ENCODE data around the gene CD6.

The CD6 gene

DNA sequence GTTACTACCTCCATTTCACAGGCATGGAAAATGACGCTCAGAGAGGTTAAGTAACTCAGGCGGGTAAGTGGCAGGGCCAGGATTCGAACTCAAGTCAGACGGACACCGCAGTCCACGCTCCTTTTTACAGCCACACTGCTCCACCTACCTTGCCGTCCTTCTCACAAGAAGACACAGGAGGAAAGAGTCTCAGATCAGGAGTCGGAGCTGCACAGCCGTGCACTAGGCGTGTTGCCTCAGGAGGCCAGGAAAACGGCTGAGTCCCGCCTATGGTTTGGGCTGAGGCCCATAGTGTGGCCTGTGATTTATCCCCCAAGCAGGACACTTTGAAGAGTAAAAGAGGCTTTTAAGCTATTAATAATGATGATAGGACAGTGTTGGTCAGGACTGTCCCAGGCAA, 86.1 kb downstream of the CD6 start:
- no peaks in the 10 kb centered on the region for H3K36me3 ChIP-seq (replicated peaks in 1 of 2; ENCODE audit: control insufficient read depth in 2 of 2, insufficient read depth in 2 of 2, low read length in 2 of 2)
- no peak overlapping the region for H2BK15ac ChIP-seq (ENCODE audit: low read length)
- DNase-seq (ENCODE audit: low spot score): no peak
- H3K27ac ChIP-seq (replicated peaks; ENCODE audit: low read length): no peak overlapping the region
- no peak overlapping the region for H3K4me2 ChIP-seq (ENCODE audit: insufficient read depth, low read length, poor library complexity, severe bottlenecking)
- peaks cover 0 to 9% of the 10 kb centered on the region in 2 donors for H3K4me1 ChIP-seq (ENCODE audit: control insufficient read depth in 2 of 2, insufficient read depth in 1 of 2, low read depth in 1 of 2, low read length in 2 of 2)
- no peak overlapping the region for H2BK5ac ChIP-seq (ENCODE audit: low read length)
- no peaks in the 10 kb centered on the region for H3K79me1 ChIP-seq (ENCODE audit: low read depth, low read length)
- no peak overlapping the region for H2BK12ac ChIP-seq (ENCODE audit: low read length)
- no peak overlapping the region for H2AFZ ChIP-seq (ENCODE audit: low read length)
- no peak overlapping the region for H2AK5ac ChIP-seq (ENCODE audit: low read depth, low read length)
- no peak overlapping the region for H2BK120ac ChIP-seq (ENCODE audit: low read depth, low read length)
- no peak overlapping the region for H3K14ac ChIP-seq (ENCODE audit: low read length)
- WGBS, 2 donors (ENCODE audit: extremely low coverage in 2 of 2, insufficient read length in 2 of 2, insufficient replicate concordance in 1 of 2): no CpG with 5 or more reads among the region's 12 CpGs
- H4K91ac ChIP-seq (ENCODE audit: low read depth, low read length, poor library complexity): no peak overlapping the region
- peak overlapping the region; percentile 25 for H3K18ac ChIP-seq (ENCODE audit: low read length)
- H3K4ac ChIP-seq (ENCODE audit: low read length): no peak overlapping the region
- H3K23ac ChIP-seq (ENCODE audit: low read depth, low read length, poor library complexity): no peak overlapping the region
- no peak overlapping the region for H3K4me3 ChIP-seq (ENCODE audit: low read length in 2 of 2)
- peaks cover 0 to 8% (median 1%) of the 10 kb centered on the region in 3 experiments for H3K27me3 ChIP-seq (ENCODE audit: control insufficient read depth in 3 of 3, insufficient read depth in 3 of 3, low read depth in 1 of 3, low read length in 3 of 3)
- H4K8ac ChIP-seq (ENCODE audit: low read depth, low read length): no peak overlapping the region
- H3K9me3 ChIP-seq (replicated peaks in 1 of 2; ENCODE audit: control insufficient read depth in 2 of 2, insufficient read depth in 1 of 2, low read depth in 1 of 2, low read length in 2 of 2): no peaks in the 10 kb centered on the region
- no peak overlapping the region for H3K9ac ChIP-seq (ENCODE audit: low read depth, low read length, poor library complexity)

DNA sequence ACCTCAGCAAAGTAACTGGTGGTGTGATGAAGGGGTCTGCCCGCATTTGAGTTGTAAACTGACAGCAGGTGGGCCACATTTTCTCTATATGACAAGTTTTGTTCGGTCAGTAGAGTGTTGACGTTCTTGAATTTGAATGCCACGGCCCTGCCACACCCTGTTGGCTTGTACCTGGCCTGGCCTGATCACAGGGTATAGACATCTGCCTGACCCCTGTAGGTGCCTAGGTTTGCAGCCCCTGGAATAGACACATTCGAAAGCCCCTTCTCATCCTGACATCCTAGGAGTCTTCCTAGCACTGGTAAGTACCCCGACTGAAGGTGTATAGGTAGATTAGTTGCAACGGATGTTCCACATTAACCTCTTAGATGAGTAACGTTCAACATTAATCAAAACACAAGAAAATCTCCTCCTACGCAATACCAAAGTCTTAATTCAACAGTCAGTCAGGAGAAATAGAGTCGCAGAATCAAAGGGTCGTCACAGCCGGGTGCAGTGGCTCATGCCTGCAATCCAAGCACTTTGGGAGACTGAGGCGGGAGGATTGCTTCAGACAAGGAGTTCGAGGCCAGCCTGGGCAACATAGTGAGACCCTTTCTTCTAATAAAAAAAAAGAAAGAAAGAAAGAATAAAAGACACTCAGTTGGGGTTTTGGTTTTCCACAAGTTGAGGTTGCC, 87.2 kb downstream of the CD6 start:
- no peak overlapping the region for H3K27ac ChIP-seq (replicated peaks; ENCODE audit: low read length)
- H3K4me2 ChIP-seq (ENCODE audit: insufficient read depth, low read length, poor library complexity, severe bottlenecking): no peak overlapping the region
- no peak overlapping the region for H2BK5ac ChIP-seq (ENCODE audit: low read length)
- no peak overlapping the region for H3K4me3 ChIP-seq (ENCODE audit: low read length in 2 of 2)
- H3K79me1 ChIP-seq (ENCODE audit: low read depth, low read length): no peaks in the 10 kb centered on the region
- WGBS, 2 donors (ENCODE audit: extremely low coverage in 2 of 2, insufficient read length in 2 of 2, insufficient replicate concordance in 1 of 2): no CpG with 5 or more reads among the region's 14 CpGs
- H3K4me1 ChIP-seq (ENCODE audit: control insufficient read depth in 2 of 2, insufficient read depth in 1 of 2, low read depth in 1 of 2, low read length in 2 of 2): peaks cover 0 to 9% of the 10 kb centered on the region in 2 donors
- H2BK120ac ChIP-seq (ENCODE audit: low read depth, low read length): no peak overlapping the region
- no peaks in the 10 kb centered on the region for H3K36me3 ChIP-seq (replicated peaks in 1 of 2; ENCODE audit: control insufficient read depth in 2 of 2, insufficient read depth in 2 of 2, low read length in 2 of 2)
- H3K23ac ChIP-seq (ENCODE audit: low read depth, low read length, poor library complexity): no peak overlapping the region
- H4K91ac ChIP-seq (ENCODE audit: low read depth, low read length, poor library complexity): no peak overlapping the region
- no peak overlapping the region for H3K4ac ChIP-seq (ENCODE audit: low read length)
- no peak overlapping the region for H2BK12ac ChIP-seq (ENCODE audit: low read length)
- no peaks in the 10 kb centered on the region for H3K9me3 ChIP-seq (replicated peaks in 1 of 2; ENCODE audit: control insufficient read depth in 2 of 2, insufficient read depth in 1 of 2, low read depth in 1 of 2, low read length in 2 of 2)
- no peak overlapping the region for H2AFZ ChIP-seq (ENCODE audit: low read length)
- no peak for DNase-seq (ENCODE audit: low spot score)
- peaks cover 0 to 8% (median 1%) of the 10 kb centered on the region in 3 experiments for H3K27me3 ChIP-seq (ENCODE audit: control insufficient read depth in 3 of 3, insufficient read depth in 3 of 3, low read depth in 1 of 3, low read length in 3 of 3)
- H2BK15ac ChIP-seq (ENCODE audit: low read length): no peak overlapping the region
- H4K8ac ChIP-seq (ENCODE audit: low read depth, low read length): no peak overlapping the region
- H3K9ac ChIP-seq (ENCODE audit: low read depth, low read length, poor library complexity): no peak overlapping the region
- no peak overlapping the region for H3K18ac ChIP-seq (ENCODE audit: low read length)
- no peak overlapping the region for H2AK5ac ChIP-seq (ENCODE audit: low read depth, low read length)
- H3K14ac ChIP-seq (ENCODE audit: low read length): no peak overlapping the region

DNA sequence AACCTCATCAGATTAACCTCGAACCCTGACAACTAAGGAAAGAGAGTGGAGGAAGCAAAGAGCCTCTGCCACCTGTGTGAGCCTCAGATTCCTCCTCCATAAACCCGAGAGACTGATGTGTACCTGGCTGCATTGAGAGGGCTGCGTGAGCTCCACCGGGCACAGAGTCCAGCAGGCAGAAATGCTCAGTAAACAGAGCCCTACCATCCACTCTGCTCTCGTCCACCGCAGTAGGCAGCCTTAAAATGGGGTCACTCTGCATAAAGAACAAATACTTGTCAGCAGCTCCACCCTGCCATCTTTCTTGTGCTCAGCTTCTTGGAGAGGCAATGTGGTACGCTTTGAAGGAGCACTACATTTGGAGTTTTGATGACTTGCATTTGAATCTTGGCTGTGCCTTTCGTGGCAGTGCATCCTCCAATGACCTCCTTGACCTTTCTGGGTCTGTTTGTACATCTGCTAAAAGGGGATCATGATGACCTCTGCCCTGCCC, 87.8 kb downstream of the CD6 start:
- Histone ChIP-seq H3K4me1 (ENCODE audit: control insufficient read depth in 2 of 2, insufficient read depth in 1 of 2, low read depth in 1 of 2, low read length in 2 of 2) (peaks cover 0 to 9% of the 10 kb centered on the region in 2 donors), H2AFZ (ENCODE audit: low read length) (no peak overlapping the region), H3K18ac (ENCODE audit: low read length) (peak overlapping the region; percentile 22), H3K36me3 (replicated peaks in 1 of 2; ENCODE audit: control insufficient read depth in 2 of 2, insufficient read depth in 2 of 2, low read length in 2 of 2) (no peaks in the 10 kb centered on the region), H3K4ac (ENCODE audit: low read length) (no peak overlapping the region), H3K79me1 (ENCODE audit: low read depth, low read length) (no peaks in the 10 kb centered on the region), H3K23ac (ENCODE audit: low read depth, low read length, poor library complexity) (no peak overlapping the region), H3K27ac (replicated peaks; ENCODE audit: low read length) (no peak overlapping the region), H3K9ac (ENCODE audit: low read depth, low read length, poor library complexity) (no peak overlapping the region), H3K14ac (ENCODE audit: low read length) (no peak overlapping the region), H2BK120ac (ENCODE audit: low read depth, low read length) (no peak overlapping the region), H2BK12ac (ENCODE audit: low read length) (no peak overlapping the region), H4K8ac (ENCODE audit: low read depth, low read length) (no peak overlapping the region), H2BK5ac (ENCODE audit: low read length) (no peak overlapping the region), H3K4me2 (ENCODE audit: insufficient read depth, low read length, poor library complexity, severe bottlenecking) (no peak overlapping the region), H3K9me3 (replicated peaks in 1 of 2; ENCODE audit: control insufficient read depth in 2 of 2, insufficient read depth in 1 of 2, low read depth in 1 of 2, low read length in 2 of 2) (no peaks in the 10 kb centered on the region), H3K27me3 (ENCODE audit: control insufficient read depth in 3 of 3, insufficient read depth in 3 of 3, low read depth in 1 of 3, low read length in 3 of 3) (peaks cover 0 to 8% (median 1%) of the 10 kb centered on the region in 3 experiments), H3K4me3 (ENCODE audit: low read length in 2 of 2) (no peak overlapping the region), H4K91ac (ENCODE audit: low read depth, low read length, poor library complexity) (no peak overlapping the region), H2AK5ac (ENCODE audit: low read depth, low read length) (no peak overlapping the region), H2BK15ac (ENCODE audit: low read length) (no peak overlapping the region)
- WGBS, 2 donors (ENCODE audit: extremely low coverage in 2 of 2, insufficient read length in 2 of 2, insufficient replicate concordance in 1 of 2): no CpG with 5 or more reads among the region's 8 CpGs
- DNase-seq (ENCODE audit: low spot score): no peak

DNA sequence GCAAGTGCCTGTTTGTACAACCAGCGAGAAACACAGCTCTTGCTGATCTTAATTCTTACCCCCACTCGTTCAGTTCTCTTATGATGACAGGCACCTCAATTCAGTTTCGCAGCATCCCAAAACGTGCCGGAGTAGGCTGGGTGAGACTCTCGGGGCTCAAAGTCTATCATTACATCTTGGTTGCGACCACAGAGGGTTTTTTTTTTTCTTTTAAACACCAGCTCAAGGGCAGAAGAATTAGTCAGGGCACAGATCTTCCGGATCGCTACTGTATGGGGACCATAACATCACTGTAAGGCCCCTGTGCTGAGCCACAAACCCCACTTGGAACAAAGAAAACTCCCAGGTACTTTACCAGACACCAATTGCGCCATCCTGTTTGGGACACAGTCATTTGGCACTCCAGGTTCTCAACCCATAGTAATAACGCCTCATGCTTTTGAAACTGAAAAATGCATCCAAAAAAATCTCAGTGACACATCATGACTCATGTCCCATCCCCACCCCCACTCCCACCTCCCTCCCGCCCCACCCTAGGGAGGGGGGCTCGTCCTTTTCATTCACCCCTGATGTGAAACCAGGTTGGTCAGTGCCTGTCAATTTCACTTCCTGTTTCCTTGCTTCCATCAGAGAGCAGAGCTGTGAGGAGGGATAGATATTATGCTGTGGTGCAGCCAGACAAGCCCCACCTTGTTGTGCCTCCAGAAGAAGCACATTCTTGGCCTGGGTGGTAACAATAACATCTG, 89.8 kb downstream of the CD6 start:
- no peak overlapping the region for H3K4me3 ChIP-seq (ENCODE audit: low read length in 2 of 2)
- DNase-seq (ENCODE audit: low spot score): no peak
- H3K27ac ChIP-seq (replicated peaks; ENCODE audit: low read length): no peak overlapping the region
- H2BK120ac ChIP-seq (ENCODE audit: low read depth, low read length): no peak overlapping the region
- no CpG with 5 or more reads among the region's 13 CpGs for WGBS, 2 donors (ENCODE audit: extremely low coverage in 2 of 2, insufficient read length in 2 of 2, insufficient replicate concordance in 1 of 2)
- H2BK5ac ChIP-seq (ENCODE audit: low read length): no peak overlapping the region
- H3K9me3 ChIP-seq (replicated peaks in 1 of 2; ENCODE audit: control insufficient read depth in 2 of 2, insufficient read depth in 1 of 2, low read depth in 1 of 2, low read length in 2 of 2): no peaks in the 10 kb centered on the region
- peak overlapping the region; percentile 4 for H2AFZ ChIP-seq (ENCODE audit: low read length)
- no peak overlapping the region for H3K9ac ChIP-seq (ENCODE audit: low read depth, low read length, poor library complexity)
- H2BK12ac ChIP-seq (ENCODE audit: low read length): no peak overlapping the region
- H3K27me3 ChIP-seq (ENCODE audit: control insufficient read depth in 3 of 3, insufficient read depth in 3 of 3, low read depth in 1 of 3, low read length in 3 of 3): peaks cover 0 to 6% (median 1%) of the 10 kb centered on the region in 3 experiments
- no peak overlapping the region for H3K4ac ChIP-seq (ENCODE audit: low read length)
- H3K36me3 ChIP-seq (replicated peaks in 1 of 2; ENCODE audit: control insufficient read depth in 2 of 2, insufficient read depth in 2 of 2, low read length in 2 of 2): no peaks in the 10 kb centered on the region
- no peak overlapping the region for H3K14ac ChIP-seq (ENCODE audit: low read length)
- no peak overlapping the region for H3K23ac ChIP-seq (ENCODE audit: low read depth, low read length, poor library complexity)
- H2BK15ac ChIP-seq (ENCODE audit: low read length): no peak overlapping the region
- no peaks in the 10 kb centered on the region for H3K79me1 ChIP-seq (ENCODE audit: low read depth, low read length)
- no peak overlapping the region for H4K8ac ChIP-seq (ENCODE audit: low read depth, low read length)
- H3K4me2 ChIP-seq (ENCODE audit: insufficient read depth, low read length, poor library complexity, severe bottlenecking): no peak overlapping the region
- H3K18ac ChIP-seq (ENCODE audit: low read length): no peak overlapping the region
- H4K91ac ChIP-seq (ENCODE audit: low read depth, low read length, poor library complexity): no peak overlapping the region
- peaks cover 0 to 9% of the 10 kb centered on the region in 2 donors for H3K4me1 ChIP-seq (ENCODE audit: control insufficient read depth in 2 of 2, insufficient read depth in 1 of 2, low read depth in 1 of 2, low read length in 2 of 2)
- H2AK5ac ChIP-seq (ENCODE audit: low read depth, low read length): no peak overlapping the region

Data from neuronal stem cell (in vitro differentiated cells).